SU-DHL-6 (cell line): ENCODE results near the gene LIME1.

Source experiments
- H2AFZ ChIP-seq: fragments of 200-600 bp; sonication (generic); 2 replicates; pipeline ENCODE4 v1.6.1; 2014; ENCODE audit warnings: low read depth, mild to moderate bottlenecking, moderate library complexity, mixed read lengths, antibody characterized with exemption, low read length; ENCODE audit not compliant: severe bottlenecking
- H3F3A ChIP-seq: fragments of 200-600 bp; shearing (Covaris generic); 2 replicates; pipeline ENCODE4 v1.6.0; 2016; ENCODE audit warnings: antibody characterized with exemption, mild to moderate bottlenecking; ENCODE audit not compliant: insufficient read depth
- H3K27ac ChIP-seq: fragments of 200-600 bp; sonication (generic); 2 replicates; pipeline ENCODE4 v1.5.1; 2016; ENCODE audit warnings: low read depth, mild to moderate bottlenecking, low read length, moderate library complexity, mixed read lengths
- H3K27me3 ChIP-seq: fragments of 200-600 bp; sonication (generic), shearing (Covaris generic); 2 replicates; pipeline ENCODE4 v1.6.0; 2014; ENCODE audit warnings: mild to moderate bottlenecking, low read length
- H3K36me3 ChIP-seq: fragments of 200-600 bp; sonication (generic); 2 replicates; pipeline ENCODE4 v1.6.1; 2014; ENCODE audit warnings: mild to moderate bottlenecking, low read length, mixed read lengths
- H3K4me2 ChIP-seq: fragments of 300-600, 200-600 bp; shearing (Covaris generic), sonication (generic); 2 replicates; pipeline ENCODE4 v1.6.0; 2014; ENCODE audit warnings: low read length, low read depth, mild to moderate bottlenecking; ENCODE audit not compliant: poor library complexity, severe bottlenecking
- H3K4me3 ChIP-seq: fragments of 200-600 bp; sonication (generic); 2 replicates; pipeline ENCODE4 v1.5.1; 2014; ENCODE audit warnings: antibody characterized with exemption, low read length, mild to moderate bottlenecking, mixed read lengths; ENCODE audit not compliant: insufficient read depth, poor library complexity, severe bottlenecking
- H3K79me2 ChIP-seq: fragments of 200-600 bp; sonication (generic); 2 replicates; pipeline ENCODE4 v1.6.1; 2014; ENCODE audit warnings: mild to moderate bottlenecking, low read length, moderate library complexity; ENCODE audit not compliant: insufficient read depth
- H3K9ac ChIP-seq: fragments of 200-600 bp; sonication (generic); 2 replicates; pipeline ENCODE4 v1.7.0; 2014; ENCODE audit warnings: mild to moderate bottlenecking, low read length
- H3K9me2 ChIP-seq: fragments of 200-600 bp; sonication (generic); replicated peaks from 2 replicates; pipeline ENCODE4 v1.6.1; 2014; ENCODE audit warnings: low read length; ENCODE audit not compliant: insufficient read depth
- H3K9me3 ChIP-seq: fragments of 200-600 bp; sonication (generic); 2 replicates; pipeline ENCODE4 v1.6.1; 2014; ENCODE audit warnings: low read length, mixed read lengths; ENCODE audit not compliant: insufficient read depth
- H4K20me1 ChIP-seq: fragments of 200-600 bp; sonication (generic); 2 replicates; pipeline ENCODE4 v1.6.1; 2014; ENCODE audit warnings: low read depth, mild to moderate bottlenecking, antibody characterized with exemption, low read length, moderate library complexity, mixed read lengths
- EZH2phosphoT487 ChIP-seq: fragments of 200-600 bp; sonication (generic), shearing (Covaris generic); conservative IDR thresholded peaks from 2 replicates; pipeline ENCODE4 v1.6.1; 2018; ENCODE audit warnings: mild to moderate bottlenecking, antibody characterized with exemption, low read length, moderate library complexity, mixed read lengths
- TF ChIP-seq, protein P1 (sequence below): fragments of 200-600 bp; sonication (generic); IDR thresholded peaks from one replicate; pipeline ENCODE4 v1.5.1; 2017; ENCODE audit warnings: antibody characterized with exemption, mild to moderate bottlenecking, low read length, moderate library complexity; ENCODE audit not compliant: insufficient read depth, poor library complexity, severe bottlenecking

The LIME1 gene

DNA sequence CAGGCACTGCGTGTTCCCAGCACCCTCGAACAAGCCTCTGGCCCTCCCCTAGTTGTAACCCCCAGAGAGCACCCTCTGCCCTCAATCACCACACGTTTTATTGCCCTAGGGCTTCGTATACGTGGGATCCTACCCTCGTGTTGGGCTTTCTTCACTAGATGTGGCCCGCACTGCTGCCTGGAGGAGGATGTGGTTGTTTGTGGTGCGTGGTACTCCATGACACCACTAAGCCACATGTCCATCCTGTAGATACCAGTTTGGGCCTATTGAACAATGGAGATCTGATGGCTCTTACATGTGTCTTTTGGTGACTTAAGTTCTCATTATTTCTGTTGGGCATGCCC, 20.2 kb downstream of the LIME1 start:
- H3K79me2 ChIP-seq: no peaks in the 10 kb centered on the region
- H3K4me3 ChIP-seq: no peak overlapping the region
- H2AFZ ChIP-seq: no peak overlapping the region
- H3K9ac ChIP-seq: no peak overlapping the region
- no peaks in the 10 kb centered on the region for H3K27me3 ChIP-seq
- H4K20me1 ChIP-seq: no peaks in the 10 kb centered on the region
- H3F3A ChIP-seq: no peaks in the 10 kb centered on the region
- H3K4me2 ChIP-seq: no peak overlapping the region
- no peaks in the 10 kb centered on the region for H3K9me2 ChIP-seq
- no peak overlapping the region for H3K27ac ChIP-seq
- TF ChIP-seq EZH2phosphoT487: no peak
- H3K36me3 ChIP-seq: no peaks in the 10 kb centered on the region
- no peaks in the 10 kb centered on the region for H3K9me3 ChIP-seq

DNA sequence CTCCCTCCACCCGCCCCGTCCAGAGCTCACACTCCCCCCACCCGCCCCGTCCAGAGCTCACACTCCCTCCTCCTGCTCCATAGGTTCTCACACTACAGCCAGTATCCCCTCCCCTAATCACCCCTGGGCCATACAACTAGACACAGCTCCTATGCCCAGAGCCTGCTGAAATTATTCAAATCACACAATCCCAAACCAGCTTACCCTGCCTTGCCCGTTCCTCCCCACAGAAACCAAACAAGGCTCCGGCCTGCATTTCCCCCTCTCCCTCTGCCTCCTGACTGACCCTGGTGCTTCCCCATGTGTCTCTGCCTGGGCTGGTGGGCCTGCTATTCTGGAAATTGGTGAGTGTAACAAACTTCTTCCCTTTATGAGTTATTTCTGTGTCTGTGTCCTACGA, 21.7 kb downstream of the LIME1 start:
- H4K20me1 ChIP-seq: no peaks in the 10 kb centered on the region
- H3K36me3 ChIP-seq: no peaks in the 10 kb centered on the region
- no peak for TF ChIP-seq EZH2phosphoT487
- TF ChIP-seq, protein P1, sequence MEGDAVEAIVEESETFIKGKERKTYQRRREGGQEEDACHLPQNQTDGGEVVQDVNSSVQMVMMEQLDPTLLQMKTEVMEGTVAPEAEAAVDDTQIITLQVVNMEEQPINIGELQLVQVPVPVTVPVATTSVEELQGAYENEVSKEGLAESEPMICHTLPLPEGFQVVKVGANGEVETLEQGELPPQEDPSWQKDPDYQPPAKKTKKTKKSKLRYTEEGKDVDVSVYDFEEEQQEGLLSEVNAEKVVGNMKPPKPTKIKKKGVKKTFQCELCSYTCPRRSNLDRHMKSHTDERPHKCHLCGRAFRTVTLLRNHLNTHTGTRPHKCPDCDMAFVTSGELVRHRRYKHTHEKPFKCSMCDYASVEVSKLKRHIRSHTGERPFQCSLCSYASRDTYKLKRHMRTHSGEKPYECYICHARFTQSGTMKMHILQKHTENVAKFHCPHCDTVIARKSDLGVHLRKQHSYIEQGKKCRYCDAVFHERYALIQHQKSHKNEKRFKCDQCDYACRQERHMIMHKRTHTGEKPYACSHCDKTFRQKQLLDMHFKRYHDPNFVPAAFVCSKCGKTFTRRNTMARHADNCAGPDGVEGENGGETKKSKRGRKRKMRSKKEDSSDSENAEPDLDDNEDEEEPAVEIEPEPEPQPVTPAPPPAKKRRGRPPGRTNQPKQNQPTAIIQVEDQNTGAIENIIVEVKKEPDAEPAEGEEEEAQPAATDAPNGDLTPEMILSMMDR: no peak
- H3K9ac ChIP-seq: no peak overlapping the region
- no peaks in the 10 kb centered on the region for H3K27me3 ChIP-seq
- H3K4me3 ChIP-seq: no peak overlapping the region
- H3F3A ChIP-seq: no peaks in the 10 kb centered on the region
- no peak overlapping the region for H3K27ac ChIP-seq
- no peaks in the 10 kb centered on the region for H3K79me2 ChIP-seq
- no peak overlapping the region for H3K4me2 ChIP-seq
- H3K9me3 ChIP-seq: no peaks in the 10 kb centered on the region
- H2AFZ ChIP-seq: no peak overlapping the region
- H3K9me2 ChIP-seq: no peaks in the 10 kb centered on the region

DNA sequence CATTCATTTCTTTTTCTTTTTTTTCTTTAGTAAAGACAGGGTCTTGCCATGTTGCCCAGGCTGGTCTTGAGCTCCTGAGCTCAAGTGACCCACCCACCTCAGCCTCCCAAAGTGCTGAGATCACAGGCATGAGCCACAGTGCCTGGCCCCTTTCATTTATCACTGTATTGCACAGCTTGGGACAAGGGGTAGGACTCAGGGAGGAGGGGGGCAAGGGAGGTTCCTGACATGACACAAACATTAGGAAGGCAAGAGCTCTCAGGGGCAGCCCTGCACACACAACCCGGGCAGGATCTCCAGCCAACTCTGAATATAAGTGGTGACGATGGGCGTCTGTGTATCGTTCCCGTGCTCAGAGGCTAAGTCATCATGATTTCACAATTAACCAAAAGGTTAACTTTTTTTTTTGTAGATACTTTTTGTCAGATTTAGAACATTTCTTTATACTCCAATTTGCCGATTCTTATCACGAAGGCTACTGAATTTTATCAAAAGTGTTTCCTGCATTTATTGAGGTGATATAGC, 23.0 kb downstream of the LIME1 start:
- Histone ChIP-seq H3K27me3 (no peaks in the 10 kb centered on the region), H4K20me1 (no peaks in the 10 kb centered on the region), H3F3A (no peaks in the 10 kb centered on the region), H3K9me3 (no peaks in the 10 kb centered on the region), H3K4me3 (no peak overlapping the region), H2AFZ (no peak overlapping the region), H3K79me2 (no peaks in the 10 kb centered on the region), H3K9me2 (no peaks in the 10 kb centered on the region), H3K36me3 (no peaks in the 10 kb centered on the region), H3K4me2 (no peak overlapping the region), H3K9ac (no peak overlapping the region), H3K27ac (no peak overlapping the region)
- no peak for TF ChIP-seq EZH2phosphoT487
- TF ChIP-seq, protein P1: no peak

DNA sequence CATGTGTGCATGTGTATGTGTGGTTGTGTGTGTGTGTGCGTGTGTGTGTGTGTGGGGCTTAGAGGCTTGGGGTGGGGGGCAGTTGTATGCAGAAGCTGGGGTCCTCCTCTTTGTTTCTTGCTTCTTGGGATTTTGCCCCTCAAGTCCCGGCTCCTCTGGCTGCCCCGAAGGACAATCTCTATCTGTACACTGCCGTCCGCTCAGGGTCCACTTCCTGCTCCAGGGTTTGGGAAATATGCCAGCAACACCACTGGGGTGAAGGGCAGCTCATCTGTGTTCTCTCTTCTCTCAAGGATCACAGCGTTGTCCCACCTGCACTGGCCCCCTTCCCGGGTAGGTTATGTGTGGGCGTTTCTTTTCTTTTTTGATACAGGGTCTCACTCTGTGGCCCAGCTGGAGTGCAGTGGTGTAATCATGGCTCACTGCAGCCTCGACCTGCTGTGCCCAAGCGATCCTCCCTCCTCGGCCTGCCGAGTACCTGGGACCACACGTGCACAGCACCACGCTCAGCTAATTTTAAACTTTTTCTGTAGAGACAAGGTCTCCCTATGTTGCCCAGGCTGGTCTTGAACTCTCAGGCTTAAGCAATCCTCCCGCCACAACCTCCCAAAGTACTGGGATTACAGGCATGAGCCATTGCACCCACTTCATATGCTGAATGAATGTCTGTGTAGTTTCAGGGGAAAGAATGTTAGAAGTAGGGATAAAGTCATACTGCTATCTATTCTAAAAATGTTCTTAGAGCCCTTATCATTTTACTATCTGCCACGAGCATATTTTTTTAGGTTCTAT, 28.8 kb downstream of the LIME1 start:
- H3K9ac ChIP-seq: no peak overlapping the region
- TF ChIP-seq EZH2phosphoT487: no peak
- TF ChIP-seq, protein P1: no peak
- H3K4me2 ChIP-seq: no peak overlapping the region
- H3K36me3 ChIP-seq: no peaks in the 10 kb centered on the region
- H3K27me3 ChIP-seq: no peaks in the 10 kb centered on the region
- H3K27ac ChIP-seq: no peak overlapping the region
- no peaks in the 10 kb centered on the region for H3K9me3 ChIP-seq
- no peaks in the 10 kb centered on the region for H3F3A ChIP-seq
- H3K4me3 ChIP-seq: no peak overlapping the region
- no peaks in the 10 kb centered on the region for H3K9me2 ChIP-seq
- H3K79me2 ChIP-seq: no peaks in the 10 kb centered on the region
- no peaks in the 10 kb centered on the region for H4K20me1 ChIP-seq
- H2AFZ ChIP-seq: no peak overlapping the region
